GM18951 (cell line): ENCODE data around the gene FAM25G.
"Not testable (repeated sequence)": the region's sequence is repeated elsewhere in the genome, so short reads cannot be mapped to it uniquely, and the experiment has no call there.

Experiments
- POLR2A ChIP-seq: IDR thresholded peaks from 4 replicates; pipeline ENCODE4 v1.6.1; 2011; ENCODE audit warnings: mild to moderate bottlenecking; ENCODE audit not compliant: insufficient read length, insufficient read depth; ENCODE audit errors: extremely low read depth
- in situ Hi-C: fragments of 300-500 bp; cut with MboI; formaldehyde crosslinking; loops from one replicate; pipeline ENCODE4 v1.12.0; 2022; ENCODE audit warnings: low sequenced_read_pairs, mixed read lengths, inconsistent platforms; ENCODE audit not compliant: unreplicated experiment

The FAM25G gene

GRCh38 chr10:47467458-47467857 is 24.0 kb downstream of the FAM25G start:
- in situ Hi-C loops = loop anchor here (10.0 kb wide), 1 partner anchor 1073 kb away; no protein-coding TSS in a partner anchor

- in situ Hi-C loops = loop anchor here (10.0 kb wide), 1 partner anchor 1071 kb away; no protein-coding TSS in a partner anchor
Measured at GRCh38 chr10:47465216-47465917, 26.1 kb downstream of the FAM25G start.

- in situ Hi-C loops = loop anchor here (10.0 kb wide), 1 partner anchor 1068 kb away; no protein-coding TSS in a partner anchor
Measured at GRCh38 chr10:47462577-47463358, 28.7 kb downstream of the FAM25G start.

GRCh38 chr10:47461261-47461687 is 30.2 kb downstream of the FAM25G start:
- in situ Hi-C loops = loop anchor here (10.0 kb wide), 1 partner anchor 1066 kb away; no protein-coding TSS in a partner anchor

GRCh38 chr10:47458466-47459154 is 32.9 kb downstream of the FAM25G start:
- in situ Hi-C loops = no loop called here
- no peak for TF ChIP-seq POLR2A

- in situ Hi-C loops = no loop called here
- no peak for TF ChIP-seq POLR2A
Measured at GRCh38 chr10:47457826-47458225, 33.7 kb downstream of the FAM25G start.

GRCh38 chr10:47457528-47457820 is 34.0 kb downstream of the FAM25G start:
- no peak for TF ChIP-seq POLR2A
- in situ Hi-C loops = no loop called here

GRCh38 chr10:47456794-47457527 is 34.5 kb downstream of the FAM25G start:
- in situ Hi-C loops = no loop called here
- no peak for TF ChIP-seq POLR2A

GRCh38 chr10:47456079-47456785 is 35.3 kb downstream of the FAM25G start:
- in situ Hi-C loops = no loop called here
- TF ChIP-seq POLR2A = no peak

- in situ Hi-C loops = not testable (repeated sequence)
Measured at GRCh38 chr10:47455350-47456078, 36.0 kb downstream of the FAM25G start.

GRCh38 chr10:47454780-47455058 is 36.8 kb downstream of the FAM25G start:
- in situ Hi-C loops = no loop called here
- TF ChIP-seq POLR2A = no peak

GRCh38 chr10:47454008-47454779 is 37.3 kb downstream of the FAM25G start:
- TF ChIP-seq POLR2A = no peak
- in situ Hi-C loops = no loop called here
